ENCODE data around the gene MAP7. TPM values are rescaled to one million over a fixed set of nuclear protein-coding genes. Genes with fewer than 3 reads are reported as not detected.

The MAP7 gene
- total and polyA plus RNA-seq, 9 of the 15 experiments (the other 6 are each of a cell fraction or from before 2014, with no cell fraction given) = 0.76 to 7.7 (median 3.9) TPM

DNA sequence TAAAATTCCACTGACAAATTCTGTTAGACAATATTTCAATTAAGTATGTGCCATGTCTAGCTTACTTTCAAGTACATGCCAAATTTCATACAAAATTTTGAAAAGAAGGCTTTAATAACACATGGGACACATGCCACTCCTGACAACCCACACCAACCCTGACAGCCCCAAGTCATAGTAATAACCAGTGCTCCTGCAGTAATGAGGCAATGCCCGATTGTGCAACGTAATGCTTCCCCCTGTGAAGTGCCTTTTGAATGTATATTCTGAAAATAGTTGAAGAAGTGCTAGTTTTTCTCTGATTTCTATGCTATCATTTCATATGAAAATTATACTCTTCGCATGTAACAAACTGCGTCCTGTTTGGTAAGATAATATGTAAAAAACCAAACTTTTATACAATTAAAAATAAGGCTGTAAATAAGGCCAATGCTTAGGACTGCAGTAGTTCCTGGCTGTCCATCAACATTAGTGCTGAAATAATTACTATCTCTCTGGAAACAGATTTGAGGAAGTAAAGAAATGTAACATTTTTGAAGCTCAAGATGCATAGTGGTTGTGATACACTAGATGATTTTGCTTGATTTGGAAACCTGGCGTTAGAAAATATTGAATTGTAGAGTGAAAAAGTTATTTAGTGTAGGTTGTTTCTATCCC is 134.7 kb downstream of the MAP7 start (continued):
- TF ChIP-seq STAT6 (CRISPR knock-in tag; IDR thresholded peaks at IDR 0.05) (no peak), DPF2 (IDR thresholded peaks at IDR 0.05) (no peak), SP1 (CRISPR knock-in tag; IDR thresholded peaks at IDR 0.05) (no peak), TAF7 (tag; IDR thresholded peaks at IDR 0.05) (no peak), EHMT2 (IDR thresholded peaks at IDR 0.05) (peak; percentile 92), PKNOX1 (IDR thresholded peaks at IDR 0.05) (peak; percentile 75), ZHX1 (conservative IDR thresholded peaks at IDR 0.05; ENCODE audit: low read length) (no peak)
